Activated CD4-positive, alpha-beta memory T cell treated with anti-CD3 and anti-CD28 coated beads for 36 hours (primary cell): ENCODE results near the gene SLC35C1. TPM values are rescaled to one million over a fixed set of nuclear protein-coding genes. Genes with fewer than 3 reads are reported as not detected.

Experiments
- CTCF ChIA-PET: fragments of 350-600 bp; sonication (Branson Sonifier 250); formaldehyde crosslinking; loops from one replicate; lab custom pipeline; 2021; ENCODE audit warnings: antibody characterized with exemption, inconsistent platforms; lab: Charles Lee
- POLR2A ChIA-PET: fragments of 350-600 bp; sonication (Branson Sonifier 250); formaldehyde crosslinking; loops from one replicate; lab custom pipeline; 2021; ENCODE audit warnings: antibody characterized with exemption; lab: Charles Lee
- DNase-seq: peaks from one replicate; pipeline ENCODE4 v3.0.0-alpha.2; 2020
- H3K27ac Mint-ChIP-seq: one replicate; pipeline ENCODE4 v1.8.0; 2021; ENCODE audit warnings: mixed read lengths
- H3K27me3 Mint-ChIP-seq: one replicate; pipeline ENCODE4 v1.8.0; 2021; ENCODE audit warnings: mixed read lengths
- H3K36me3 Mint-ChIP-seq: one replicate; pipeline ENCODE4 v1.8.0; 2021; ENCODE audit warnings: mixed read lengths
- H3K4me1 Mint-ChIP-seq: one replicate; pipeline ENCODE4 v1.8.0; 2021; ENCODE audit warnings: low read depth, mixed read lengths
- H3K4me3 Mint-ChIP-seq: one replicate; pipeline ENCODE4 v1.8.0; 2021; ENCODE audit warnings: mild to moderate bottlenecking, mixed read lengths
- H3K9me3 Mint-ChIP-seq: one replicate; pipeline ENCODE4 v1.8.0; 2021; ENCODE audit warnings: mixed read lengths
- intact Hi-C: fragments of 100-400 bp; cut with micrococcal nuclease; formaldehyde crosslinking; loops from one replicate; pipeline ENCODE4 v1.15.1; 2023
- total RNA-seq, 2 experiments: library from RNA; stranded (reverse); gene quantifications; one replicate each; pipeline ENCODE4 v1.2.3, GENCODE V29; 2021

The SLC35C1 gene
- total RNA-seq, 2 experiments from 2014 or later = 10.7 to 11.4 TPM

DNA sequence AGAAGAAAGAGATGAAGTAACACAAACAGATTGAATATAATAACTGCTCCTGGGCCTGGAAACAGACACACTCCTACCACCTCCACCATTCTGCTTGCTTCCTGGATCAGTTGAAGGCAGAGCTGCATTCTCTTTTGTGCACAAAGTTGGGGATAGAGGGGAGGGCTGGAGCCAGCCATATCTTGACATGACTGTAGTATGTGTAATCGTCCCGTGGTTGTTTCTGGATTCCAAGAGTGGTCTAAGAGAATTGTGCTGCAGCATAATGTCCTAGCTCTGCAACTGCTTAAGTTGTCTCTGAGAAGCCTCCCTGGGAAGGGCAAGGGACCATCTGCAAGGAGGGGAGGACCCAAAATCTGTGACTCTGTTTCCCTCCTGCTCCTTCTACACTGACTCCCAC is 45.5 kb downstream of the SLC35C1 start:
- Mint-ChIP-seq H3K27ac (no peak overlapping the region), H3K9me3 (no peaks in the 10 kb centered on the region), H3K4me1 (peaks cover 49% of the 10 kb centered on the region), H3K4me3 (no peak overlapping the region), H3K27me3 (no peaks in the 10 kb centered on the region), H3K36me3 (no peaks in the 10 kb centered on the region)
- ChIA-PET POLR2A (no interaction called here), CTCF (interaction anchor here (0.8 kb wide), 1 partner anchor 8 kb away, joined by 3 read pairs; no protein-coding TSS in a partner anchor)
- intact Hi-C loops = no loop called here
- DNase-seq = no peak

GRCh38 chr11:45851228-45851627 is 46.3 kb downstream of the SLC35C1 start:
- intact Hi-C loops = no loop called here
- Mint-ChIP-seq H3K4me1 (peaks cover 46% of the 10 kb centered on the region), H3K36me3 (no peaks in the 10 kb centered on the region), H3K27me3 (no peaks in the 10 kb centered on the region), H3K9me3 (no peaks in the 10 kb centered on the region), H3K27ac (no peak overlapping the region), H3K4me3 (no peak overlapping the region)
- CTCF ChIA-PET = interaction anchor here (0.8 kb wide), 2 partner anchors 9 to 21 kb away, joined by 3 read pairs; no protein-coding TSS in a partner anchor
- POLR2A ChIA-PET = no interaction called here
- no peak for DNase-seq

GRCh38 chr11:45852018-45852711 is 47.2 kb downstream of the SLC35C1 start:
- ChIA-PET POLR2A (no interaction called here), CTCF (interaction anchor here (0.8 to 1.5 kb wide), 2 partner anchors 9 to 20 kb away, joined by 3 to 4 read pairs; no protein-coding TSS in a partner anchor)
- Mint-ChIP-seq H3K4me3 (no peak overlapping the region), H3K4me1 (peaks cover 38% of the 10 kb centered on the region), H3K36me3 (peaks cover 4% of the 10 kb centered on the region), H3K9me3 (no peaks in the 10 kb centered on the region), H3K27me3 (no peaks in the 10 kb centered on the region), H3K27ac (no peak overlapping the region)
- intact Hi-C loops = no loop called here
- DNase-seq = no peak

- no peak overlapping the region for H3K4me3 Mint-ChIP-seq
- H3K9me3 Mint-ChIP-seq = no peaks in the 10 kb centered on the region
- DNase-seq = no peak
- intact Hi-C loops = no loop called here
- no peaks in the 10 kb centered on the region for H3K27me3 Mint-ChIP-seq
- POLR2A ChIA-PET = no interaction called here
- H3K4me1 Mint-ChIP-seq = peaks cover 38% of the 10 kb centered on the region
- H3K36me3 Mint-ChIP-seq = peaks cover 7% of the 10 kb centered on the region
- CTCF ChIA-PET = interaction anchor here (1.1 to 1.5 kb wide), 2 partner anchors 10 to 455 kb away, joined by 3 to 4 read pairs; no protein-coding TSS in a partner anchor
- no peak overlapping the region for H3K27ac Mint-ChIP-seq
Measured at GRCh38 chr11:45852712-45853101, 47.8 kb downstream of the SLC35C1 start.

- Mint-ChIP-seq H3K27ac (no peak overlapping the region), H3K4me3 (no peak overlapping the region), H3K9me3 (no peaks in the 10 kb centered on the region), H3K36me3 (peaks cover 10% of the 10 kb centered on the region), H3K27me3 (no peaks in the 10 kb centered on the region), H3K4me1 (peaks cover 33% of the 10 kb centered on the region)
- ChIA-PET CTCF (interaction anchor here (1.1 to 1.5 kb wide), 2 partner anchors 11 to 454 kb away, joined by 3 to 4 read pairs; no protein-coding TSS in a partner anchor), POLR2A (no interaction called here)
- no peak for DNase-seq
- intact Hi-C loops = no loop called here
Measured at GRCh38 chr11:45853332-45854219, 48.6 kb downstream of the SLC35C1 start.

- intact Hi-C loops = no loop called here
- CTCF ChIA-PET = no interaction called here
- H3K4me1 Mint-ChIP-seq = peaks cover 18% of the 10 kb centered on the region
- no peaks in the 10 kb centered on the region for H3K9me3 Mint-ChIP-seq
- POLR2A ChIA-PET = no interaction called here
- no peak overlapping the region for H3K27ac Mint-ChIP-seq
- H3K27me3 Mint-ChIP-seq = no peaks in the 10 kb centered on the region
- H3K36me3 Mint-ChIP-seq = peaks cover 21% of the 10 kb centered on the region
- H3K4me3 Mint-ChIP-seq = no peak overlapping the region
- DNase-seq = no peak
Measured at GRCh38 chr11:45855308-45855707, 50.4 kb downstream of the SLC35C1 start.

- Mint-ChIP-seq H3K9me3 (no peaks in the 10 kb centered on the region), H3K4me3 (no peak overlapping the region), H3K36me3 (peaks cover 27% of the 10 kb centered on the region), H3K27ac (no peak overlapping the region), H3K27me3 (no peaks in the 10 kb centered on the region), H3K4me1 (peaks cover 11% of the 10 kb centered on the region)
- intact Hi-C loops = no loop called here
- DNase-seq = no peak
- ChIA-PET CTCF (no interaction called here), POLR2A (no interaction called here)
Measured at GRCh38 chr11:45856044-45856468, 51.1 kb downstream of the SLC35C1 start.

GRCh38 chr11:45857961-45858474 is 53.1 kb downstream of the SLC35C1 start:
- no peak for DNase-seq
- intact Hi-C loops = no loop called here
- Mint-ChIP-seq H3K27me3 (no peaks in the 10 kb centered on the region), H3K36me3 (peaks cover 43% of the 10 kb centered on the region), H3K9me3 (no peaks in the 10 kb centered on the region), H3K4me3 (no peak overlapping the region), H3K4me1 (no peaks in the 10 kb centered on the region), H3K27ac (no peak overlapping the region)
- CTCF ChIA-PET = no interaction called here
- POLR2A ChIA-PET = no interaction called here

GRCh38 chr11:45858751-45859398 is 53.9 kb downstream of the SLC35C1 start:
- H3K27me3 Mint-ChIP-seq = no peaks in the 10 kb centered on the region
- H3K9me3 Mint-ChIP-seq = no peaks in the 10 kb centered on the region
- intact Hi-C loops = no loop called here
- H3K4me1 Mint-ChIP-seq = no peaks in the 10 kb centered on the region
- H3K27ac Mint-ChIP-seq = no peak overlapping the region
- H3K4me3 Mint-ChIP-seq = no peak overlapping the region
- ChIA-PET CTCF (no interaction called here), POLR2A (no interaction called here)
- H3K36me3 Mint-ChIP-seq = peaks cover 48% of the 10 kb centered on the region
- DNase-seq = no peak

DNA sequence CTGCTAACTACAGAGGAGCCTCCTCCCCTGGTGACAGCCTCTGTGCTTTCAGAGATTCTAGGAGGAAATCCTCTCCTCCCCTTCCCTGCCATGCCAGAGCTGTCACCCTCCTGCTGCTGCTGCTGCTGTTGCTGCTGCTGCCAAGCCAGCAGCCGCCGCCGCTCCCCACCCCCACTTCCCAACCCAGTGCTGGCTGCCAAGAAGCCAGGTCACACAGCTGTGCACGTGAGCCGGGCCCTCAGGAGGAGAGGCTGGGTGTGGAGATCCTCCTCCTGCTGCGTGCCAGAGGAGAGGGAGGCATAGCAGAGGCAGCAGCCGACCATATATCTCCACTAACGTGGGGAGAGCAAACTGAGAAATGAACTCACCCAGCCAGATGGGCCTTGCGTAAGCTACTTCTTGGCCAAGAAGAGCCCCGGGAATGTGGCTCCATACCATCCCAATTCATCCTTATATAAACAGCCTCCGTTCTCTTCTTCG is 54.8 kb downstream of the SLC35C1 start:
- intact Hi-C loops = no loop called here
- no peak overlapping the region for H3K4me3 Mint-ChIP-seq
- H3K9me3 Mint-ChIP-seq = no peaks in the 10 kb centered on the region
- POLR2A ChIA-PET = no interaction called here
- peaks cover 48% of the 10 kb centered on the region for H3K36me3 Mint-ChIP-seq
- DNase-seq = no peak
- H3K27me3 Mint-ChIP-seq = no peaks in the 10 kb centered on the region
- CTCF ChIA-PET = interaction anchor here (1.1 kb wide), 1 partner anchor 147 kb away, joined by 3 read pairs; no protein-coding TSS in a partner anchor
- H3K27ac Mint-ChIP-seq = no peak overlapping the region
- no peaks in the 10 kb centered on the region for H3K4me1 Mint-ChIP-seq

GRCh38 chr11:45860348-45860747 is 55.4 kb downstream of the SLC35C1 start:
- H3K36me3 Mint-ChIP-seq = peaks cover 48% of the 10 kb centered on the region
- CTCF ChIA-PET = interaction anchor here (1.1 to 1.2 kb wide), 2 partner anchors 25 to 146 kb away, joined by 3 read pairs; no protein-coding TSS in a partner anchor
- DNase-seq = no peak
- H3K4me1 Mint-ChIP-seq = no peaks in the 10 kb centered on the region
- POLR2A ChIA-PET = no interaction called here
- H3K27ac Mint-ChIP-seq = no peak overlapping the region
- no peaks in the 10 kb centered on the region for H3K27me3 Mint-ChIP-seq
- intact Hi-C loops = no loop called here
- H3K9me3 Mint-ChIP-seq = no peaks in the 10 kb centered on the region
- H3K4me3 Mint-ChIP-seq = no peak overlapping the region
